HG02840 (cell line): ENCODE results near the gene AKIRIN2.

Experiments
- ATAC-seq: cut with Tn5 transposase; IDR thresholded peaks from one replicate; pipeline ENCODE4 v1.9.1; 2021; ENCODE audit warnings: mild to moderate bottlenecking, moderate library complexity, moderate number of reproducible peaks; ENCODE audit not compliant: unreplicated experiment, low FRiP score

AKIRIN2 gene

DNA sequence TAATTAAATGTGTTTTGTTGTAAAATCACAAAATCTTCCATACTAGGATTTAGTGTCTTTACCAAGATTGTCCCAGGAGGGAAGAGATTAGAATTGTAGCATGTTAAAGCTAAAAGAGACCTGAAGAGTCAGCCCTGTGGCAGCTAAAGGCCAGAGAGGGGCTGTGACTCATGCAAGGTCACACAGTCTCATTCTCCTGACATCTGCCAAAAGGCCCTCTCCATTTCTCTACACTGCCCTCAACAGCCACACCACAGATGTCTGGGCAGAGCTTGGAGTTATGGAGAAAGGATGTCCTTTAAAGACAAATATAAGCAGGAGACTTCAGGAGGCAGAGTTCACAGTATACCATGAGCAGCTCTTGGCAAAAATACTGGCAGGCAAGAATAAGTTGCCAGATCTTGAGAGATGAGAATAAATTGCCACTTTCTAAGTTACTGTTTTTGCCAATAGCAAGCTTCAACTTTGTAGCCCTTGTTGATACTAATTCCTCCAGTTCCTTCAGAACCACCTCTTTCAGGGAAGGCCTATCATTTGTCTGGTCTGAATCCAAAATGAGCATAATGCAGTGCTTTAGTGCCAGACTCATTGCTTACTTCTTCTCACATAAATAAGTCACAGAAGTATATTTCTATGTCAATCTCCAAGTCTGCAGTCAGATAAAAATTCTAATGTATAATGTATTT lies 41.7 kb downstream of the AKIRIN2 start:
- no peak for ATAC-seq

DNA sequence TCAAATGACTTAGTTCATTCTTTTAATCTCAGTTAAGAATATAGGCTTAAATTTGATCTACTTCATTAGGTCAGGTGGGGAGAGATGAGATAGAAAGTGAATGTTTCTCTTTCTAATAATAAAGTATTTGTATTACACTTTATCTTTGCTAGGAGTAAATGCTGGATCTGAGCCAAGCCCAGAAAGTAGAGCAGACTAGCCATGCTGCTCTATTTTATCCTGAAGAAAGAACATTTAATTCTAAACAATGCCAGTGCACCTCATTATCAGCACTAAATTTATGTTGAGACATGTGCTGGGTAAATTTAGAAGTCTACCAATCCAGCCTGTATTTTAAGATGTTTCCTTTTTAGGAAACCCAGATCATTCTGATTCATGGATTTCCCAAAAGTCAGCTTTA lies 43.5 kb downstream of the AKIRIN2 start:
- no peak for ATAC-seq

DNA sequence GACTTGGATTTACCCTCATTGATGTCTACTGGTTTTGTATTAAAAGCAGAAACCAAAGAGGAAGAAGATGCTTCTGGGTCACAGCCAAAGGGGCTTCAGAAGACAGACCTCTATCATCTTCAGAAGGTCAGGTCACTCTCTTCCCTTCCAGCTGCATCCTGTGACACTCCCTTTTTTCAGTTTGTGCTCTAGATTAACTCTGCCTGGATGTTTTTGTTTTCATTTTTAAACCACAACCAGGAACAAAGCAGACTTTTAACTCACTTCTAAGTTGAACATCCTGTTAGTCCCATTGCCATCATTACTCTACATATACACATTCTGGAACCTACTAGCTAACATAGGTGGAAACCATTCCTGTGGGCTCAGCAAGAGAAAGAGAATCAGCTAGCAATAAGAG lies 45.2 kb downstream of the AKIRIN2 start:
- ATAC-seq = no peak

DNA sequence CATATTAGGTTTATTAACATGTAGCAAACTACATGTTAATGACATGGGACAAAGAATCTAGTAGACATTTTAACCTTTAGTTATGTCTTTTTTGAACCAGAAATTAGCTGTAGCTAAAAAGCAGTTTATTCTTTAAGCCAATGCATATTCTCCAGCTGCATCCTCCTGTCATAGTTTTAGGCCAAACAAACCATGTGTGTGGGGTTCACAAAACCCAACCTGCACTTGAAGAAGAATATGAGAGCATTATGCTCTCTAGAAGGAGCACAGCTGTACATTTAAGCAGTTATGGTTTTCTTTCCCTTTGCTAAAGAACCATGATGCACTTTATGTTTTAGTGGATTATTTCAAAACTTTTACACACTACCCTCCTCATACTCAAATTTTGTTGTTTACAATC lies 46.2 kb downstream of the AKIRIN2 start:
- no peak for ATAC-seq

DNA sequence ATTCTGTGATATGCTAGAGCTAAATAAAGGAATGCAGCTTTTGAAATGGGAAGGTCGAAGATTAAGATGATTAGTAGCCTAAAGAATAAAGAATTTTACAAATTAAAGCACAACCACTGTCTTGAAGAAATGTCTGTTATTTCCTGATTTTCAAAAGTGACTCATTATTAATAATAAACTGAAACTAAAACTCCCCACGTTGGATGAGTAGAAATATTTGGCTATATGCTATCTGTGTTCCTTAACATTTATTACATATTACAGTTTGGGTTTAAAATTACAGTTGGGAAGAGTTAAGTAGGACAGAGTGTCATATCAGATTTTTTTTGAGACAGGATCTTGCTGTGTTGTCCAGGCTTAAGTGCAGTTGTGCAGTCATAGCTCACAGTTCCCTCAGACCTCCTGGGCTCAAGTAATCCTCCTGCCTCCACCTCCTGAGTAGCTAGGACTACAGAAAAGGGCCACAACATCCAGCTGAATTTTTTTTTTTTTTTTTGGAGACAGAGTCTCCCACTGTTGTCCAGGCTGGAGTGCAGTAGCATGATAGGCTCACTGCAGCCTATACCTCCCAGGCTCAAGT lies 47.1 kb downstream of the AKIRIN2 start:
- ATAC-seq = no peak

DNA sequence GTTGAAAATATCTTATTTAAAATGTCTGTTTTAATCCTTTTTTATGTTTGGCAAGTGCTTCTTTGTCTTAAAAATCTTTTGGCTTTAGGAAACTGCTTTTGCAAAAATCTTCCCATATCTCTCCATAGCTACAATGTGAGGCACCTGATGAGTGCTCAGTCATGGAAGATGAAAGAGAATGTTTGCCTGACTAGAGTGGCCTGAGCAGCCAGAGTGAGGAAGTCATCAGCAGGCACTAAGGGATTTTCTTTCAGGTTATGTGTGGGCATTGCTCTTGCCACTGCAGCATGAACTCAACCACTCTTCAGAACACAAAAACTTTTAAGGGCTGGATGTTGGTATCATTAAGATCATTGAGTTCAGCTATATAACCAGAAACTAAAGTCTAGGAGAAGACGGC lies 47.9 kb downstream of the AKIRIN2 start:
- no peak for ATAC-seq

DNA sequence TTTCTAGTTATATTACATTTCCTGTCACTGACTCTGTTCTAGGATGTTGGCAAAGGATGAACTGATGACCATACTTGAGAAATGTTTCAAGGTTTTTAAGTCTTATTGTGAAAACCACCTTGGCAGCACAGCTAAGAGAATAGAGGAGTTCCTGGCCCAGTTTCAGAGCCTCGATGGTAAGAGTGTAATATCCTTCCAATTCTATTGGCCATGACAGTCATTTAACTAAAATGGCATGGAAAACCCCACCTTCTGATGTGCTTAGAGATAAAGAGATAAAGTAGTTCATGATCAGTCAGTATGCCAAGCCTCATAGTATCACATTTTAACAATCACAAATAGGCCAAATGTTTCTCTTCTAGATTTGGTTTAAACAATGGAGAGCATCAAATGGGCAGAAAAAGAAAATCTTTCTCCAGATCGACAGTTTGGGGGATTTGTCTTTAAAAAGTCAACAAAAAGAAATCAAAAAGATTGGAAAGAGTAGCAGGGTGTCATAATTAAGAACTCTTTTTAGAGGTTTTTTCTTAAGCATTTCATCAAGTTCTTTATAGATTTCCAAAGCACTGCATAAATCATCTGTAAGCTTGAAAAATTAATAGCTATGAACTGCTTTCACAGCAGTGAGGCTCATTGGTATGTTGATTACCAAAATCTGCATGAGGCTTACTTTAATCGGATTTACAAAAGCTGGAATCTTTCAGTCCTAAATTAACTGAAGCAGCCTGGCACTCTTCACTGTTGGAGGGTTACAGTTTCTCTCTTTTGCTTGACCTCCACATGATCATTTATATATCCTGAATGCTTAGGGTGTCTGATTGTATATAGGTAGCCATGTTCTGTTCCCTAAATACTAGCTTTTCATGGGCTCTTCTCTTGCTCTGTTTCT lies 48.7 kb downstream of the AKIRIN2 start:
- no peak for ATAC-seq

DNA sequence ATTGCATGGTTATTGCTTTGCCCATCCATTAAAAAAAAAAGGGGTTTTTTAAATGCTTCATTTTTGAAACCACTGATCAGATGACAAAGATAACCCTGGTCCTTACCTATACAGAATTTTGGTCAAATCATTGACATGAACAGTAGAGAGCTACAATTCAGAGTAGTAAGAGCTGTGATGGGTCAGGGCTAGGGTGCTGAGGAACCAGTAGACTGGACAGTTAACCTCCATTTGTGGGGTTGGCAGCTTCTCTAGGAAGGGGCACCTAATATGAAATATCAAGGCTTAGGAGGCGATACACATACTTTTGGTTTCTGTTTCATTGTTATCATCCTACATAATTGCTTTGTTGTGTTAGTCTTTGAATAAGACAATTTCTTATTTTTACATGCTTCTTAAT lies 57.0 kb downstream of the AKIRIN2 start:
- no peak for ATAC-seq

DNA sequence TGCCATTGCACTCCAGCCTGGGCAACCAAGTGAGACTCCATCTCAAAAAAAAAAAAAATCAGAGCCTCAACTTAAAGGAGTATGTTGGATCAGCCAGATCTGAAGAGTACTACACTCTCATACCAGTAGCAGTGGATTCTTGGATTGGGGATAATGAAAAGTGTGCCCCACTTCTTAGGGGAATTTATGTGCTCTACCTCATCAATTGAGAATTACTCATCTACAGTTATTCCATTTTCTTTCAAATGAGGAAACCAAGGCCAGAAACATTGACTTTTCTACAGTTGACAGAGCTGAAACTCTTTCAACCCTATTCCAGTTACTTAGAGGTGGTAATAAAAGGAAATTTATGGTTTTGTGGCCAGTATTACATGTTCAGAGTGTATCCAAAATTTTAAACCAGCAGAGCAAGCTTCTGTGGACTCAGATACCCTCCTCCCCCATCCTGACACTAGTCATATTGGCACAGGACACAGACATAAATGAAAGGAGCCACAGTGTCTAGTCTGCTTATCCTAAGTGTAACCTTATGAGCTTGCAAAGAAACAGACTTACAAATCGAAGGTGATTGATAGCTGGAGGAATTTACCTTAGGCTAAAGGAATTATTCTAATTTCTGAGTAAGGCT lies 60.9 kb downstream of the AKIRIN2 start:
- ATAC-seq = no peak

DNA sequence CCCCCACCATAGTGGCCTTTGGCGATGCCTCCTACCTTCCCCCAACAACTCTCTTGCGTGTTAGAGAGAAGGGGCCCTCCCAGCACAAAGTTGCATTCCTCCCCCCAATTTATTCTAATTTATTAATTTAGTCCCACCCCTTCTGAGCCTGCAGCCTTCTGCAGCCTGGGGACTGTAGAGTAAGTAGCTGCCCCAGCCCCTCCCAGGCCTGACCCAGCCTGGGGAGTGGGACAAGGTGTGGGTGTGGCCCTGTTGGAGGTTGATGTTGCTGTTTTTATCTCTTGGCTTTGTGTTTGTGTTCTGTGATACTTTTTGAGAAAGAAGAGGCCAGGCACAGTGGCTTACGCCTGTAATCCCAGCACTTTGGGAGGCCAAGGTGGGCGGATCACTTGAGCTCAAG lies 62.7 kb downstream of the AKIRIN2 start:
- no peak for ATAC-seq

DNA sequence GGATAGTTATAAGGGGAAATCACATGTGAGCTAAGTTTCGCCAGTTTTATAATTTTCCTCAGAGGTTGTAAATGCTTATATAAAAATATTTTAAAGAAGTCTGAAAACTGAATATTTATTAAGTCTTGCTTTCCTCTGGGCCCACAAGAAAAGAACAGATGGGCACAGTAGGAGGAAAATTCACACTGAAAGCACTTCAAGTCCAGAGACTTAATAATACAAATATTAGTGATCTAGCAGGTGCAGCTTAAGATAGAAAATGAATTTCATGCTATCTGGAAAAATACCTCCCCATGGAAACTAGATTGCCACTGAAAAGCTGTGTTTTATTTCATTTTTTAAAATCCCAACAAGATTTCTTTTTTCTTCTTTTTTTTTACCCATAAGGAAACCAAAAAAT lies 64.9 kb downstream of the AKIRIN2 start:
- ATAC-seq = no peak

DNA sequence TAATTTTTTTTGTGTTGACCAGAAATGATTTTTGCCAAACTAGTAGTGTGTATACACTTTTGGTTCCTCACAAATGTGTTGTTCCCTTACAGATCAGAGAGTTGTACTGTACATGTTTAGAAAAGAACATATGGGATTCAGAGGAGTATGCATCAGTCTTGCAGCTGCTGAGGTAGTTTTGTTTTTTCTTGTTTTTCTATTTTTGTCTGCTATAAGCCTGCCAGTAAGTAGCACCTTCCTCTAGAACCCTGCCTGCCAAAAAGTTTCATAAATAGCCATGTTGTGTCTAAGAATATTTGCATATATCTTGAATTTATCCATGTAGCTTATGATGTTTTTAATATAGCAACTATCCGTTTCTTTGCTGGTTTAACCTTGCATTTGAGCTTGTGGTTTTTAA lies 65.7 kb downstream of the AKIRIN2 start:
- ATAC-seq = no peak

DNA sequence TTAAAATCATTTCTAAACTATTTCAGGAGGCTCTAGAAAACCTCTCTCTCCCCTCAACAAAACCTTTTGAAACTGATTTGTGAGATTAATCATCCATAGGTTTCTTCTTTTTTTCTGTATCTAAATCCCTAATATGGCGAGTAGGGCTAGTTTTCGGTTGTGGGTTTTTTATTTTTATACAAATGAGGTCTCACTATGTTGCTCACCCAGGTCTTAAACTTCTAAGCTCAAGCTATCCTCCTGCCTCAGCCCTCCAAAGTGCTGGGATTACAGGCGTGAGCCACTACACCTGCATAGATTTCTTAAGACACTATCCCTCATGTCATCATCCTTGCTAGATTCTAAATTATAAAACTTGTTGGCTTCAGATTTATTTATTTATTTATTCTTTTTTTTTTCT lies 68.2 kb downstream of the AKIRIN2 start:
- no peak for ATAC-seq

DNA sequence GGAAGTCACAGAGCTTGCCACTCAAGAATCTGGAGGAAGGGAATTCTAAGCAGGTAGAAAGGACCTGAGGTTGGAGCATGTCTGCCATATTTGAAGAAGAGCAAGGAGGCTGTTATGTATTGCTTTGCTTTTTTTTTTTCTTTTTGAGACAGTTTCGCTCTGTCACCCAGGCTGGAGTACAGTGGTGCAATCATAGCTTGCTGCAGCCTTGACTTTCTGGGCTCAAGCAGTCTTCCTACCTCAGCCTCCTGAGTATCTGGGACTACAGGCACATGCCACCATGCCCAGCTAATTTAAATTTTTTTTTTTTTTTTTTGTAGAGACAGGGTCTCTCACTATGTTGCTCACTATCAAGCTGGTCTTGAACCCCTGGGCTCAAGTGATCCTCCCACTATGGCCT lies 71.3 kb downstream of the AKIRIN2 start:
- ATAC-seq = no peak

DNA sequence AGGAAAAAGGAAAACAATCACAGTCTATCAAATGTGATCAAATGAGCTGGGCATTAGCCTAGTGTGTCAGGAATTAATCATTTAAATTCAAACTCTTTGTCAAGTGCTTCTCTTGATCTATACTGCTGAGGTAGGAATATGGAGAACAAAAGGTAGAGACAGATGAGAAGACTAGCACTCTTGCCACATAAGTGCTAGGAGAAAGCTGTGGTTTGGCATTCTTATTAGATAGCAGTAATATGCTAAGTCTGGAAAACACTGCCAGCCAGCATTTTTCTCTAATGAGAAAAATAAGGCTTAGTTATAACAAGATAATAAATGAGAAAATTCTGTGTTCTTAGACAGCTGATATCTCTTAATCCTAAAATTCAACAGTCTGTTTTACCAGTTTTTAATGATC lies 73.2 kb downstream of the AKIRIN2 start:
- ATAC-seq = no peak

DNA sequence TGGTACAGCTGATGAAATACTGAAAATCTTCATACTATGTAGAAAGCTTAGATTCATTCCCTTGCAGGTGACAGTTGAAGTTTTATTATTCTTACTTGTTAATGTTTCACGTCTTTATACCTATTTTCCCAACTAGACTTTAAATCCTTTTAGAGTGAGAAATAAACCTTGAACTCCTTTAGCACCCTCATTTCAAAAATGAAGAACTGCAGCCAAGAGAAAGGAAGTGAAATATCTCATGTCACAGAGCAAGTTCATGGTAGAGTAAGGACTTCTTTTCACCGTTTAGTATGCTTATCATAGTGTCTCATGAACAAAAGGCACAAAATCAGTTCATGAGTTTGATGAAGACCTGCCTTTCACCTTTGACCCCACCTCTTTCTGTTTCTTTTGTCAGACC lies 73.6 kb downstream of the AKIRIN2 start:
- ATAC-seq = no peak
